Measurements from ENCODE around the gene TSPAN17.

- TF ChIP-seq, protein P1, sequence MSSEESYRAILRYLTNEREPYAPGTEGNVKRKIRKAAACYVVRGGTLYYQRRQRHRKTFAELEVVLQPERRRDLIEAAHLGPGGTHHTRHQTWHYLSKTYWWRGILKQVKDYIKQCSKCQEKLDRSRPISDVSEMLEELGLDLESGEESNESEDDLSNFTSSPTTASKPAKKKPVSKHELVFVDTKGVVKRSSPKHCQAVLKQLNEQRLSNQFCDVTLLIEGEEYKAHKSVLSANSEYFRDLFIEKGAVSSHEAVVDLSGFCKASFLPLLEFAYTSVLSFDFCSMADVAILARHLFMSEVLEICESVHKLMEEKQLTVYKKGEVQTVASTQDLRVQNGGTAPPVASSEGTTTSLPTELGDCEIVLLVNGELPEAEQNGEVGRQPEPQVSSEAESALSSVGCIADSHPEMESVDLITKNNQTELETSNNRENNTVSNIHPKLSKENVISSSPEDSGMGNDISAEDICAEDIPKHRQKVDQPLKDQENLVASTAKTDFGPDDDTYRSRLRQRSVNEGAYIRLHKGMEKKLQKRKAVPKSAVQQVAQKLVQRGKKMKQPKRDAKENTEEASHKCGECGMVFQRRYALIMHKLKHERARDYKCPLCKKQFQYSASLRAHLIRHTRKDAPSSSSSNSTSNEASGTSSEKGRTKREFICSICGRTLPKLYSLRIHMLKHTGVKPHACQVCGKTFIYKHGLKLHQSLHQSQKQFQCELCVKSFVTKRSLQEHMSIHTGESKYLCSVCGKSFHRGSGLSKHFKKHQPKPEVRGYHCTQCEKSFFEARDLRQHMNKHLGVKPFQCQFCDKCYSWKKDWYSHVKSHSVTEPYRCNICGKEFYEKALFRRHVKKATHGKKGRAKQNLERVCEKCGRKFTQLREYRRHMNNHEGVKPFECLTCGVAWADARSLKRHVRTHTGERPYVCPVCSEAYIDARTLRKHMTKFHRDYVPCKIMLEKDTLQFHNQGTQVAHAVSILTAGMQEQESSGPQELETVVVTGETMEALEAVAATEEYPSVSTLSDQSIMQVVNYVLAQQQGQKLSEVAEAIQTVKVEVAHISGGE (CRISPR knock-in tag; IDR thresholded peaks at IDR 0.05), result no peak
- TF ChIP-seq POLR2A (IDR thresholded peaks at IDR 0.05; ENCODE audit: low read depth, low read length) (no peak), POLR2AphosphoS5 (IDR thresholded peaks at IDR 0.05; ENCODE audit: low read length) (no peak), PML (IDR thresholded peaks at IDR 0.05; ENCODE audit: low read length) (no peak), ZZZ3 (IDR thresholded peaks at IDR 0.05; ENCODE audit: control insufficient read depth, insufficient read length, low read depth) (no peak), SPI1 (IDR thresholded peaks at IDR 0.05; ENCODE audit: borderline replicate concordance, insufficient read depth, low read depth, low read length) (no peak), ATF7 (IDR thresholded peaks at IDR 0.05; ENCODE audit: low read depth) (no peak), ATF2 (IDR thresholded peaks at IDR 0.05; ENCODE audit: low read length) (no peak), NFYB (IDR thresholded peaks at IDR 0.05; ENCODE audit: insufficient read depth, low read depth, low read length) (no peak)
Measured at GRCh38 chr5:176644878-176645670, 2.2 kb upstream of the TSPAN17 start.
